ENCODE results near the gene PRKG1.

PRKG1 gene

DNA sequence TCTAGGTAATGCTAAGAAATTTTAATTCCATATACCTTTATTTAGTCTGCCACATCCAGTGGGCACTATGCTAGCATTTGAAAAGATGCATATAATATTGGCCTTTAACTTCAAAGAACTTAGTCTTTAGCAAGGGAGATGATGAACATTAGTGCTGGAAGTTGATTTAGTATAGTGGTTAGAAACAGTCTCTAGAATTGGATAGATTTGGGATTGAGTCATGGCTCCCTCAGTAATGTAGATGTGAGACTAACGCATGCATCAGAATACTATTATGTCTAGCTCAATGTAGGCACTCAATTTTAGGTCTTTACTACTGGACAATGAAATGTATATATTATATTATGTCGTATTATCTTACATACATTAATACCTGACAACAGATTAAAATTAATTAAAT, 1245.6 kb downstream of the PRKG1 start:
- no peak for DNase-seq (ENCODE audit: low spot score)

DNA sequence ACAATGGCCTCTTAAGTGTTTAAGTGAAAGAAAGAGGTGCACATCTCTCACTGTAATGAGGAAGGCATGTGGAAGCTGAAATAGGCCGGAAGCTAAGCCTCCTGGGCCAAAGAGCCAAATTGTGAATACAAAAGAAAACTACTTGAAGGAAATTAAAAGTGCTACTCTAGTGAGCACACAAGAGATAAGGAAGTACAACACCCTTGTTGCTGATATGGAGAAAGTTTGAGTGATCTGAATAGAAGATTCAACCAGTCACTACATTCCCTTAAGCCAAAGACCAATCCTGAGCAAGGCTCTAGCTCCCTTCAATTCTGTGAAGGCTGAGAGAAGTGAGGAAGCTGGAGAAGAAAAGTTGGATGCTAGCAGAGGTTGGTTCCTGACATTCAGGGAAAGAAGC, 1248.0 kb downstream of the PRKG1 start:
- no peak for DNase-seq (ENCODE audit: low spot score)

DNA sequence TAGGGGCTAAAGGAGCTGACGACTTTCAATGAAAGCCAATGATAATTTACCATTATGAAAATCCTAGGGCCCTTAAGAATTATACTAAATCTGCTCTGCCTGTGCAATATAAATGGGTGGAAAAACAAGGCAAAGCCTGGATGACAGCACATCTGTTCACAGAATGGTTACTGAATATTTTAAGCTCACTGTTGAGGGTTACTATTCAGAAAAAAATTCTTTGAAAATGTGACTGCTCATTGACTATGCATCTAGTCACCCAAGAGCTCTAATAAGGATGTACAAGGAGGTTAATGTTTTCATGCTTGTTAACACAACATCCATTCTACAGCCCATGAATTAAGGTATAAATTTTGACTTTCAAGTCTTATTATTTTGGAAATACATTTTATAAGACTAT, 1248.6 kb downstream of the PRKG1 start:
- no peak for DNase-seq (ENCODE audit: low spot score)

DNA sequence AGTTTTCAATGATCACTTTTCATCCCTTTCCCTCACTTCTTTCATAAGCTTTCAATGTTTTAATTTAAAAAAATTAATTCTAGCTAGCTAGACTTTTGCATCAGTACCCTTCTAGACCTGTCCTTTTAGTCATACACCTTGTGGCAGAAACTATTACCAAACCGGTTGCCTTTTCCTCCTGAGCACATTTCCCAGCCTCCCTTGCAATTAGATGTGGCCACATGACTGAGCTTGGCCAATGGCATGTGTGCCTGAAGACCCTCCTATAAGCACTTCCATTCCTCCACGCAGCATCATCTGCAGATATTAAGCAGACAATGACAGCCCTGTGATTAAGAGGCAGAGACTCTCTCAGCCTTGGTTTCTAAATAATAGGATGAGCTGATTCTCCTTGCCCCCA, 1252.1 kb downstream of the PRKG1 start:
- DNase-seq (ENCODE audit: low spot score): no peak

DNA sequence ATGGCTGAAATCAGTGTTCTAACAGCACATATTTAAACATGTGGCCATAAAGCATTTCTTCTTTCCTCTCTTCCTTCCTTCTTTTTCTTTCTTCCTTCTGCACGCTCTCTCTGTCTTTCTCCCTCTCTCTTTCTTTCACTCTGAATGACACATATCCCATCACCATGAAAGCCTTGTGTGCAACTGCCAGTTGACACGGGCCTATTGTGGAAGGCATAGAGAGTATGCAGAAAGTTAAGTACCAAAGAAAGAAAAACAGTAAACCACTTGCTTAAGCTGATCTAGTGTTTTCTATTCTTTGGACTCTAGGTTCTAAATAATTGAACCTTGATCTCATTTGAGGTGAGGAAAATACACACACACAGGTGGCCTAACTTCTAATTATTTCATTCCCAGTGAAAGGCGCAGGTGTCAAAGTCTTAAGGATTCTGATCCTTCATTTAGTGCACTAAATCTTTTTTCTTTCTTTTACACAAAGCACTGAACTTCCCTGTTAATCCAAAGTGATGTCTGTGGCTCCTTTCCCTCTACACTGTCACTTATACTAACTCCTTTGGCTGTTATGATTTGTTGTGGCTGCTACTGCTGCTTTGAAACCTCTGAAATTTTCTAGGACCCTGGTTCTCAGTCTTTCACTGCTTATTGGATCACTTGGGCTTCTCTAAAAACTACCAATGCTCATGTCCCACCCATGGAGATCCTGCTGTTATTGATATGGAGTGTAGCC, 1257.5 kb downstream of the PRKG1 start:
- no peak for DNase-seq (ENCODE audit: low spot score)

DNA sequence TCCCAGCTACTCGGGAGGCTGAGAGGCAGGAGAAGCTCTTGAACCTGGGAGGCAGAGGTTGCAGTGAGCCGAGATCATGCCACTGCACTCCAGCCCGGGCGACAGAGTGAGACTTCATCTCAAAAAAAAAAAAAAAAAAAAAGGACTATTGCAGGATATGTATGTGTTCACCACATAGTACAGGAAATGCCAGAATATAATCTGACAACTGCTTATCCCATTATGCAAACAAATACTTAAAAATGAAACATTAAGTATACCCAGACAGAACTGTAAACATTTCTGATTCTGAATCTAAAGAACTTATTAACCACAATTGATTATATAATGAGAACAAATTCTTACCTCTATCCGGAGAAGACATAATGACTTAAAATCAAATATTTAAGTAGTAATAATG, 1258.5 kb downstream of the PRKG1 start:
- no peak for DNase-seq (ENCODE audit: low spot score)

DNA sequence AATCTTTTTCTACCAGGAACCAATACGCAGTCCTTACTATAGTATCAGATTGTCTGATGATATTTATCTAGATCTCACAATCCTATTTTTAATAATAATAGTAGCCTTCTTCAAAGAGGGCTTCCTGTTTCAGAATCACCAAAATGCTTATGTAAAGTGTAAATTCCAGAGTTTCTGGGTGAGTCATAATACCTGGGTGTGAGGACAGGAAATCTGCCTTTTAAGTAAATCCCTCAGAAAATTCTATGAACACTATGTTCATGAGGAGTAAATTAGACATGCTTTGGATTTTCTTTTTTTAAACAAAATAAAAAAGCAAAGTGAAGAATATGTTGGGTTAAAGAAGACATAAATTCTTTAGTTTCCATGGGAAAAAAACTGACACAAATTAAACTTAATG, 1260.3 kb downstream of the PRKG1 start:
- DNase-seq (ENCODE audit: low spot score): no peak

DNA sequence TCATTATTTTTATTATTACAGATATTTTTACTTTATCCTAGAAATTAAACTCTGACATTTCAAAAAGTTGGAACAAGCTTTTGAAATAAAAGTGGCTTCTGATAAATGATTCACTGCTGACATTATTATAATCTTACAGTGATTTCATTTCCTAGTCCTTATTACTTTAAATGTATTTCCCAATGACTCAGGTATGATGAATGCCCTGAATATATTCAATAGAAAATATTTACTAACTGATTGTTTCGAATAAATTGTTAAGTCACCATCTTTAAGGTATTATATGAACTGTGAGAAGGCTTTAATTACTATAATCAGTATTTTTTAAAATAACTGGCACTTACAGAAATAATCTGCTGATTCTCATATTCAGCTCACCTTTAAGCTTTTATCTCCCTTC, 1261.4 kb downstream of the PRKG1 start:
- DNase-seq (ENCODE audit: low spot score): no peak

DNA sequence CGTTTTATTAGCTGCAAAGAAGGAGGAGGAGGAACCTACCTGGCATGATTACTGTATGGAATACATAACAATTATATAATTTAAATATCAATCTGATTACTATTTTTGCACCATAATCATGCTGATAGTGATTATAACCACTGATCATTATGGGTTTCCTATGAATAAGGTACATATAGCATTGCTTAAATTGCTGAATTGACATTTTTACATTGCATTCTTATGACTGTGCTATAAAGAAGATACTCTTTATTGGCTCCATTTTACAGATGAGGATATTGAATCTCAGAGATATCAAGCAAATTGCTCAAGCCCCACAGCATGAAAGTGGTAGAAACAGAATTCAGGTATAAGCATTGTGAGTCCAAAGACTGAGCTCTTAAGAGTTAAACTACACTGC, 1262.9 kb downstream of the PRKG1 start:
- DNase-seq (ENCODE audit: low spot score): no peak

DNA sequence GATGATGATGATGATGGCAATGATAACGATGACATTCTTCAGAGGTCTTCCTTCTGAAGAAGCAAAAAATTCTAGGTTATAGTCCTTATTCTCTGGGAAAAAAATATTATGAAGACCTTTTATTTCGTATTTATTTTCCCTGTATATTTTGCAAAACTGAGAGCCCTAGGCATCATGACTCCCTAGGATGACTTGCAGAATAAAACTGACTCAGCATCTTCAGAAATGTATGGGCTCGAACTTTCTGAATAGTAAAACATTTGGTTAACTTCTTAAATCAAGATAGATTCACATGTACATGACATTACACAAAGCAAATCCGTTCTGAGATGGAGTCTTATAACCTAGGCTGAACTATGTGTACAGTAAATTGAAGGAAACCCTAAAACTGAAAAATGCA, 1269.2 kb downstream of the PRKG1 start:
- no peak for DNase-seq (ENCODE audit: low spot score)

DNA sequence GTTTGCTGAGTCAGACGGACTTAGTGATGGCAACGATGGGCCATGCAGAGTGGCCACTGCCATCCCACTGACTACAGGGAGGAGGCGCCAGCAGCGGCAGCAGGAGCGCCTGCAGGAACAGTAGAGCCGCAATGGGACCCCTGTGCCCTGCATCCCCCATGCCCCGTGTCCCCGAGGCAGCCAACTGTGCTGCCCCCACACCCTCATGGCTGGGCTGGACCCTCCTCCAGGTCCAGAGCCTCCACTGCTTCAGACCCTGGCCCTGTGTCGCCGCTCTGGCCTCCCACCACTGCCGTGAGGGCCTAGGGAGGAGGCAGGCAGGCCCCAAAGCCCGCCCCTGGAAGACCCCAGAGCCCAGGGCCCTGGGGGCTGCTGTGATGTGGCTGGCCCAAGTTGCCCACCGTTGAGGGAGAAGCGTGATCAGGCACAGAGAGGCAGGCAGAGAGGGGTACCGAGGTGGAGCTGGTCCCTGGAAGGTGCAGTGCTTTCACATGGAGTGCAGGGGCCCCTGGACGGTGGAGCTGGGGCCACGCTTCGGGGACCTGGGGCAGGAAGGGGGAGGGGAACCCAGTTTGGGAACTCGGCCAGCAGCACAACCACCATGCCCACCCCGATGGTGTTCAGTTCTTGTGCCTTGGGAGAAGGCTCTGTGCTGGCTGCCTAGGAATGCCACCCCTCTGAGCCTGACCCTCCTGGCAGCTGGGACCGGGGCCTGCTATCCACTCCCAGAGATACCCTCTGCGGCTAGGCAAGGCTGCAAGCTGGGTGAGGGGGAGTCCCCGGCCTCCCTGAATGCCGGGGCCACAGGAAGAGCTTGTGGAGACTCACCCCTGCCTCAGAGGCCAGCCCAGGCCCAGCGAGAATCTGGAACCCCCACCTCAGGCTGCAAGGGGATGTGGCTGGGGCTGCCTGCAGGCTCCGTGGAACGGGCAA, 1272.4 kb downstream of the PRKG1 start:
- no peak for DNase-seq (ENCODE audit: low spot score)

DNA sequence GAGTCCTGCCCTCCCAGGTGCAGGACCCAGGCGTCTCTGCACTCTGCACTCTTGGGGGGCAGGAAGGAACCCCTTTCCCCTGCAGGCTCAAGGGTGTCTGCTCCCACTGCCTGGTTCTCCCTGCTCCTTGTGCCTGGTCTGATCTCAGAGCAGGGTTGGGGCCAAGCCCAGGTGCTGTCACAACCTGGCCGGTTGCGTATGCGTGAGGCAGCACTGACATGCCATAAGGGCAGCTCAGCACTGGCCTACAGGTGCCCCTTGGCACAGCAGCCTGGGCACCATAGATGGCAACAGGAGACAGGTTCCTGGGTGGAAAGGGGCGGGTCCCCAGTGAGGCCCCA, 1273.0 kb downstream of the PRKG1 start:
- no peak for DNase-seq (ENCODE audit: low spot score)
